Body of pancreas (tissue), 4 donors: Measurements from ENCODE around the gene HOXB13.

Experiments used
- POLR2A ChIP-seq, 3 donors: fragments of 450-650 bp; IDR thresholded peaks; one replicate each; pipeline ENCODE4 v1.6.1; 2016; ENCODE audit warnings: antibody characterized with exemption in 3 of 3, mild to moderate bottlenecking in 2 of 3
- TF ChIP-seq, protein P1 (sequence below), 7 experiments: fragments of 450-650 bp in 4 of 7; fragments of 200-600 bp in 3 of 7; sonication (generic) in 3 of 7; IDR thresholded peaks; one replicate each; pipeline ENCODE4 v1.5.1; 2016 to 2019; ENCODE audit warnings: antibody characterized with exemption in 7 of 7

DNA sequence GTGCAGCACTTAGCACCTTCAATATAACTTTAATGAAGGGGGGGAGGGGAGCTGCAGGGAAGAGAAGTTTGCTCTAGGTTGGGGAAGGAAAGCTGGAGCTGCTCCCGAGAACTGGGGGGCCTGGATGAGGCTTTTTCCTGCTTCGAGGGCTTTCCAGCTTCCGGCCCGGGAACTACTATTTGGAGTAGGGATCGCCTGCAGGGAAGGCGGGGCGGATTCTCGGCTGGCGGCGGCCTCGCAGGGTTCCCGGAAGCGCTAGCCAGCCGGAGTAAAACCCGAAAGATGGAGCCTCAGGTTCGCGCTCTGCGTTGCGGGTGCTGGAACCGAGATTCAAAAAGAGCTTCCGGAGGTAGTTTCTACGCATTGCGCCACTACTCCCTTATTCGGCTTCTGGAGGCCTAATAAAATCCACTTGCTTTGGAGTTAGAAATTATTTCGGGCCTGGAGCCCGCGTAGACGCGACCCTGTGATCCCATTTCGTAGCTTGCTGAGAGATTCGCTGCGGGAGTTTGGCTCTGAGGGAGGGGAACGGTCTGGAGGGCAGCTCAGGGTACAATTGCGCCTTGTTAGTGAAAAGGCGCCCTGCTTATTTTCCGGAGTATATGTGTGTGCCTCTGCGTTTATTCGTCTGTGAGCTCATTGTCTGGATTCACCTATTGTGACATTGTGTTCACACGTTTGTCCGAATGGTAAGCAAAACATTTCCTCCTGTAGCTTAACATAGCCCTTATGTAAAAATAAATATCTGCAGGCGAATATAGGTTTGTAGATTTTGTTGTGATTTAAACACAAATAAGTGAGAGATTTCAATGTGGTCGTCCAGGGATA lies 4.9 kb downstream of the HOXB13 start:
- no peak for TF ChIP-seq POLR2A (IDR thresholded peaks at IDR 0.05)
- TF ChIP-seq, protein P1, sequence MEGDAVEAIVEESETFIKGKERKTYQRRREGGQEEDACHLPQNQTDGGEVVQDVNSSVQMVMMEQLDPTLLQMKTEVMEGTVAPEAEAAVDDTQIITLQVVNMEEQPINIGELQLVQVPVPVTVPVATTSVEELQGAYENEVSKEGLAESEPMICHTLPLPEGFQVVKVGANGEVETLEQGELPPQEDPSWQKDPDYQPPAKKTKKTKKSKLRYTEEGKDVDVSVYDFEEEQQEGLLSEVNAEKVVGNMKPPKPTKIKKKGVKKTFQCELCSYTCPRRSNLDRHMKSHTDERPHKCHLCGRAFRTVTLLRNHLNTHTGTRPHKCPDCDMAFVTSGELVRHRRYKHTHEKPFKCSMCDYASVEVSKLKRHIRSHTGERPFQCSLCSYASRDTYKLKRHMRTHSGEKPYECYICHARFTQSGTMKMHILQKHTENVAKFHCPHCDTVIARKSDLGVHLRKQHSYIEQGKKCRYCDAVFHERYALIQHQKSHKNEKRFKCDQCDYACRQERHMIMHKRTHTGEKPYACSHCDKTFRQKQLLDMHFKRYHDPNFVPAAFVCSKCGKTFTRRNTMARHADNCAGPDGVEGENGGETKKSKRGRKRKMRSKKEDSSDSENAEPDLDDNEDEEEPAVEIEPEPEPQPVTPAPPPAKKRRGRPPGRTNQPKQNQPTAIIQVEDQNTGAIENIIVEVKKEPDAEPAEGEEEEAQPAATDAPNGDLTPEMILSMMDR (IDR thresholded peaks at IDR 0.05) = no peak
